Measurements from ENCODE around the gene SARDH. TPM values are rescaled to one million over a fixed set of nuclear protein-coding genes. Genes with fewer than 3 reads are reported as not detected.

SARDH gene
- total RNA-seq, 1 donor from 2014 or later, result 5.1 TPM

DNA sequence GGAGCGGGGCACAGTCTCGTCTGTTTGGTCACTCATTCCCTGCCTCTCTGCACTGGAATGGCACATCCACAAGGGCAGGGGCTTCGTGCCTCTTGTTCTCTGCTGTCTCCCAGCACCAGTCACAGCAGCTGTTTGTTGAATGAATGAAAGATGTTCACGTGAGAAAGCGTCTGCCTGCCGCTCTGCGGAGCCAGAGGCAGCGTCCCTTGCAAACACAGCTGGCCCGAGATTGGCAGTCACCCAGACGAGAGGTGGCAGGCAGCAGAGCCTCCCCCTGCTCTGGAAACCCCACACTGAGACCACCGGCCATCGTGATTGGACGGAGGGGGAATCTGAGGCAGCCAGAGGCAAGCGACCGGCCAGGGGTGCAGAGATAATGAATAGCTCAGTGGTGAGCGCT, 123.0 kb downstream of the SARDH start:
- Mint-ChIP-seq H3K9me3 (ENCODE audit: low read depth) (no peaks in the 10 kb centered on the region), H3K36me3 (ENCODE audit: insufficient read depth) (no peaks in the 10 kb centered on the region), H3K27ac (no peak overlapping the region), H3K4me3 (ENCODE audit: low read depth) (no peak overlapping the region), H3K4me1 (ENCODE audit: low read depth) (no peaks in the 10 kb centered on the region), H3K27me3 (peaks cover 78% of the 10 kb centered on the region)
- DNase-seq (ENCODE audit: low spot score, unreplicated experiment), result no peak
- TF ChIP-seq, protein P1, sequence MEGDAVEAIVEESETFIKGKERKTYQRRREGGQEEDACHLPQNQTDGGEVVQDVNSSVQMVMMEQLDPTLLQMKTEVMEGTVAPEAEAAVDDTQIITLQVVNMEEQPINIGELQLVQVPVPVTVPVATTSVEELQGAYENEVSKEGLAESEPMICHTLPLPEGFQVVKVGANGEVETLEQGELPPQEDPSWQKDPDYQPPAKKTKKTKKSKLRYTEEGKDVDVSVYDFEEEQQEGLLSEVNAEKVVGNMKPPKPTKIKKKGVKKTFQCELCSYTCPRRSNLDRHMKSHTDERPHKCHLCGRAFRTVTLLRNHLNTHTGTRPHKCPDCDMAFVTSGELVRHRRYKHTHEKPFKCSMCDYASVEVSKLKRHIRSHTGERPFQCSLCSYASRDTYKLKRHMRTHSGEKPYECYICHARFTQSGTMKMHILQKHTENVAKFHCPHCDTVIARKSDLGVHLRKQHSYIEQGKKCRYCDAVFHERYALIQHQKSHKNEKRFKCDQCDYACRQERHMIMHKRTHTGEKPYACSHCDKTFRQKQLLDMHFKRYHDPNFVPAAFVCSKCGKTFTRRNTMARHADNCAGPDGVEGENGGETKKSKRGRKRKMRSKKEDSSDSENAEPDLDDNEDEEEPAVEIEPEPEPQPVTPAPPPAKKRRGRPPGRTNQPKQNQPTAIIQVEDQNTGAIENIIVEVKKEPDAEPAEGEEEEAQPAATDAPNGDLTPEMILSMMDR (IDR thresholded peaks at IDR 0.05; ENCODE audit: unreplicated experiment), result no peak

DNA sequence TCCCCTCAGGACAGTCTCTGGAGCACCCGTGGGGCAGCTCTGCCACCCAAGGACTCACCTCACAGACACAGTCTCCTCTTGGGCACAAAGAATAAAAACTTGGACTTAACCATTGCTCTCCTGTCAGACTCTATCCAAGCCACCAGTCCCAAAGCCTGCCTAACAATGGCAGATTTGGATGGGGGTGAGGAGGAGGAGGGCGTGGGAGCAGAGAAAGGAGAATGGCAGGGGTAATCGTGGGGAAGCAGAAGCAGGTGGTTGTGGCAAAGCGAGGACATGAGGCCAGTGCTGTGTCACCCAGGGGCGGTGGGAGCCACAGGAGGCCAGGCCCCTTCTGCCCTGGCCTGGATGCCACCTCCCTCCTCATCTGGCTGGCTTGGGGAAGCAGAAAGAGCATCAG, 123.5 kb downstream of the SARDH start:
- Mint-ChIP-seq H3K4me3 (ENCODE audit: low read depth) (no peak overlapping the region), H3K27ac (no peak overlapping the region), H3K4me1 (ENCODE audit: low read depth) (no peaks in the 10 kb centered on the region), H3K27me3 (peaks cover 77% of the 10 kb centered on the region), H3K9me3 (ENCODE audit: low read depth) (no peaks in the 10 kb centered on the region), H3K36me3 (ENCODE audit: insufficient read depth) (no peaks in the 10 kb centered on the region)
- DNase-seq (ENCODE audit: low spot score, unreplicated experiment), result no peak
- TF ChIP-seq, protein P1 (IDR thresholded peaks at IDR 0.05; ENCODE audit: unreplicated experiment), result no peak

DNA sequence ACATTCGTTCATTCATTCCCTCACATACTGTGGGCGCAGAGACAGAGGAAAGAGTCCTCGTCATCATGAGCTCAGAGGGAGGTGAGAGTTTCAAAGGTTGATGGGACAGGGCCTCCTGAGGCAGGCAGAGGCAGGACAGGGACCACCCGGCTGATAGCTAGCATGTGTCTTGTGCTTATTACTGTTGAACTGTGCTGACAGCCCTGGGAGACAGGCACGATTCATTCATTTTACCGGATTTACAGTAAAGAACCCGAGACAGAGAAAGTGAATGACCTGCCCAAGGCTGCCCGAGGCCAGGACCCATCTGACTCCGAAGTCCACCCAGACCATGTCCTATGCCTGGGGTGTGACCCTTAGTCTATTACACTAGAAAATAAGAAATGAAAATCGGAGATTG, 124.1 kb downstream of the SARDH start:
- no peaks in the 10 kb centered on the region for H3K4me1 Mint-ChIP-seq (ENCODE audit: low read depth)
- no peaks in the 10 kb centered on the region for H3K36me3 Mint-ChIP-seq (ENCODE audit: insufficient read depth)
- H3K9me3 Mint-ChIP-seq (ENCODE audit: low read depth), result no peaks in the 10 kb centered on the region
- no peak overlapping the region for H3K27ac Mint-ChIP-seq
- DNase-seq (ENCODE audit: low spot score, unreplicated experiment), result no peak
- TF ChIP-seq, protein P1 (IDR thresholded peaks at IDR 0.05; ENCODE audit: unreplicated experiment), result no peak
- no peak overlapping the region for H3K4me3 Mint-ChIP-seq (ENCODE audit: low read depth)
- H3K27me3 Mint-ChIP-seq, result peaks cover 75% of the 10 kb centered on the region

Other genes with a start within 250 kb of the SARDH start
- not detected in 2 replicates for gene MYMK, start 213.4 kb downstream of the SARDH start, total RNA-seq
- gene ADAMTSL2, start 203.6 kb downstream of the SARDH start, total RNA-seq, result 0.07 and 0.14 TPM in 2 replicates
- gene FAM163B, start 129.0 kb downstream of the SARDH start, total RNA-seq, result not detected in 2 replicates
- not detected in 2 replicates for gene DBH, start 102.0 kb downstream of the SARDH start, total RNA-seq